ENCODE measurements around the gene TOMM40. TPM values are rescaled to one million over a fixed set of nuclear protein-coding genes. Genes with fewer than 3 reads are reported as not detected.
A peak's percentile ranks its signal among the peaks of the same experiment; 100 is the strongest.

Gene TOMM40
- total RNA-seq, 2 donors from 2014 or later = 53.0 to 65.1 TPM

GRCh38 chr19:44939668-44940067 is 48.6 kb downstream of the TOMM40 start:
- no peak overlapping the region for H3K4me3 Mint-ChIP-seq
- H3K36me3 Mint-ChIP-seq (ENCODE audit: insufficient read depth in 2 of 2) = no peaks in the 10 kb centered on the region
- no peaks in the 10 kb centered on the region for H3K9me3 Mint-ChIP-seq
- no peaks in the 10 kb centered on the region for H3K27me3 Mint-ChIP-seq (ENCODE audit: low read depth)
- DNase-seq (no peak), ATAC-seq (replicated peaks in 1 of 2) (no peak)
- no peaks in the 10 kb centered on the region for H3K4me1 Mint-ChIP-seq (ENCODE audit: low read depth)
- no peak overlapping the region for H3K27ac Mint-ChIP-seq

- Mint-ChIP-seq H3K36me3 (ENCODE audit: insufficient read depth in 2 of 2) (no peaks in the 10 kb centered on the region), H3K4me1 (ENCODE audit: low read depth) (no peaks in the 10 kb centered on the region), H3K27me3 (ENCODE audit: low read depth) (no peaks in the 10 kb centered on the region), H3K4me3 (no peak within 1 kb of the TSS), H3K9me3 (no peaks in the 10 kb centered on the region), H3K27ac (no peak within 1 kb of the TSS)
- no peak for ATAC-seq (replicated peaks in 1 of 2)
- DNase-seq = no peak
These were observed 51.1 kb downstream of the TOMM40 start, which contains the start of gene APOC4 for GRCh38 chr19:44942067-44942571. APOC4 (plus strand) TSS chr19:44942237; CDS start chr19:44942278, 41 bp downstream.

- no peak for DNase-seq
- H3K36me3 Mint-ChIP-seq (ENCODE audit: insufficient read depth in 2 of 2) = no peaks in the 10 kb centered on the region
- no peaks in the 10 kb centered on the region for H3K4me1 Mint-ChIP-seq (ENCODE audit: low read depth)
- no peak for ATAC-seq (replicated peaks in 1 of 2)
- H3K9me3 Mint-ChIP-seq = no peaks in the 10 kb centered on the region
- H3K27me3 Mint-ChIP-seq (ENCODE audit: low read depth) = no peaks in the 10 kb centered on the region
- no peak overlapping the region for H3K4me3 Mint-ChIP-seq
- no peak overlapping the region for H3K27ac Mint-ChIP-seq
These were observed 52.8 kb downstream of the TOMM40 start for GRCh38 chr19:44943801-44944249.

- ATAC-seq (replicated peaks in 1 of 2) (no peak), DNase-seq (no peak)
- Mint-ChIP-seq H3K9me3 (no peaks in the 10 kb centered on the region), H3K4me1 (ENCODE audit: low read depth) (no peaks in the 10 kb centered on the region), H3K4me3 (no peak overlapping the region), H3K36me3 (ENCODE audit: insufficient read depth in 2 of 2) (no peaks in the 10 kb centered on the region), H3K27ac (no peak overlapping the region), H3K27me3 (ENCODE audit: low read depth) (no peaks in the 10 kb centered on the region)
These were observed 56.1 kb downstream of the TOMM40 start for GRCh38 chr19:44947041-44947581.

GRCh38 chr19:44948237-44948636 is 57.2 kb downstream of the TOMM40 start:
- Mint-ChIP-seq H3K27me3 (ENCODE audit: low read depth) (no peaks in the 10 kb centered on the region), H3K36me3 (ENCODE audit: insufficient read depth in 2 of 2) (no peaks in the 10 kb centered on the region), H3K27ac (no peak overlapping the region), H3K4me1 (ENCODE audit: low read depth) (no peaks in the 10 kb centered on the region), H3K4me3 (no peak overlapping the region), H3K9me3 (no peaks in the 10 kb centered on the region)
- ATAC-seq (replicated peaks in 1 of 2) = no peak
- DNase-seq = no peak

- no peak for DNase-seq
- no peak overlapping the region for H3K4me3 Mint-ChIP-seq
- no peak overlapping the region for H3K27ac Mint-ChIP-seq
- peaks cover 6% of the 10 kb centered on the region for H3K4me1 Mint-ChIP-seq (ENCODE audit: low read depth)
- no peaks in the 10 kb centered on the region for H3K27me3 Mint-ChIP-seq (ENCODE audit: low read depth)
- ATAC-seq (replicated peaks in 1 of 2) = no peak
- H3K9me3 Mint-ChIP-seq = no peaks in the 10 kb centered on the region
- no peaks in the 10 kb centered on the region for H3K36me3 Mint-ChIP-seq (ENCODE audit: insufficient read depth in 2 of 2)
These were observed 57.8 kb downstream of the TOMM40 start for GRCh38 chr19:44948763-44949374.

GRCh38 chr19:44949550-44949949 is 58.5 kb downstream of the TOMM40 start:
- H3K4me1 Mint-ChIP-seq (ENCODE audit: low read depth) = peaks cover 13% of the 10 kb centered on the region
- ATAC-seq (replicated peaks in 1 of 2) (no peak), DNase-seq (no peak)
- H3K36me3 Mint-ChIP-seq (ENCODE audit: insufficient read depth in 2 of 2) = no peaks in the 10 kb centered on the region
- no peaks in the 10 kb centered on the region for H3K9me3 Mint-ChIP-seq
- H3K4me3 Mint-ChIP-seq = no peak overlapping the region
- no peaks in the 10 kb centered on the region for H3K27me3 Mint-ChIP-seq (ENCODE audit: low read depth)
- no peak overlapping the region for H3K27ac Mint-ChIP-seq

GRCh38 chr19:44951179-44952159 is 60.4 kb downstream of the TOMM40 start:
- Mint-ChIP-seq H3K27me3 (ENCODE audit: low read depth) (no peaks in the 10 kb centered on the region), H3K36me3 (ENCODE audit: insufficient read depth in 2 of 2) (no peaks in the 10 kb centered on the region), H3K4me1 (ENCODE audit: low read depth) (peaks cover 22% of the 10 kb centered on the region), H3K27ac (no peak overlapping the region), H3K9me3 (no peaks in the 10 kb centered on the region), H3K4me3 (no peak overlapping the region)
- no peak for ATAC-seq (replicated peaks in 1 of 2)
- DNase-seq = peak; percentile 63 to 67

Other genes with a start within 250 kb of the TOMM40 start
- 10 to 100 TPM; 13.9 to 17.5 TPM for gene PVR, start 247.3 kb upstream of the TOMM40 start, total RNA-seq
- gene CEACAM19, start 219.8 kb upstream of the TOMM40 start, total RNA-seq = 1 to 10 TPM; 3.0 to 4.3 TPM
- not detected for gene CEACAM16, start 192.1 kb upstream of the TOMM40 start, total RNA-seq
- gene BCL3, start 142.5 kb upstream of the TOMM40 start, total RNA-seq = 100 to 1,000 TPM; 192 to 208 TPM
- gene CBLC, start 113.4 kb upstream of the TOMM40 start, total RNA-seq = not detected
- gene BCAM, start 82.2 kb upstream of the TOMM40 start, total RNA-seq = under 1 TPM in 1 of 2 donors, not detected in 1; 0.21 TPM
- 1 to 10 TPM; 2.8 to 3.3 TPM for gene NECTIN2, start 45.0 kb upstream of the TOMM40 start, total RNA-seq
- 1 to 10 TPM; 2.1 TPM for gene APOE, start 14.5 kb downstream of the TOMM40 start, total RNA-seq
- not detected for gene APOC1, start 23.4 kb downstream of the TOMM40 start, total RNA-seq
- gene APOC4, start 51.0 kb downstream of the TOMM40 start, total RNA-seq = not detected
- gene APOC2, start 54.8 kb downstream of the TOMM40 start, total RNA-seq = not detected
- gene CLPTM1, start 64.1 kb downstream of the TOMM40 start, total RNA-seq = 10 to 100 TPM; 44.7 to 50.0 TPM
- 100 to 1,000 TPM; 142 to 145 TPM for gene RELB, start 110.2 kb downstream of the TOMM40 start, total RNA-seq
- 100 to 1,000 TPM; 110 to 138 TPM for gene CLASRP, start 147.8 kb downstream of the TOMM40 start, total RNA-seq
- 1 to 10 TPM; 5.1 to 5.2 TPM for gene ZNF296, start 185.2 kb downstream of the TOMM40 start, total RNA-seq
- gene GEMIN7, start 188.0 kb downstream of the TOMM40 start, total RNA-seq = 10 to 100 TPM; 26.4 to 28.1 TPM
- 10 to 100 TPM; 11.8 to 17.3 TPM for gene PPP1R37, start 201.9 kb downstream of the TOMM40 start, total RNA-seq

Data from activated T-cell treated with anti-CD3 and anti-CD28 coated beads, Interleukin-2, amount 50 U/mL, for 72 hours (primary cell).